Skin of body (tissue), 2 donors: ENCODE measurements around the gene TAS2R20. TPM values are rescaled to one million over a fixed set of nuclear protein-coding genes. Genes with fewer than 3 reads are reported as not detected.
"Not testable (repeated sequence)": the region's sequence is repeated elsewhere in the genome, so short reads cannot be mapped to it uniquely, and the experiment has no call there.

ENCODE experiments used
- DNase-seq: peaks from one replicate; lab custom pipeline; 2025; lab: John Stamatoyannopoulos, UW
- total RNA-seq: library from RNA; depleted of rRNA; stranded (reverse); fragments of >200 nt; gene quantifications from one replicate; pipeline ENCODE4 v1.2.3, GENCODE V29; 2014

The TAS2R20 gene
- total RNA-seq: 10.4 TPM

DNA sequence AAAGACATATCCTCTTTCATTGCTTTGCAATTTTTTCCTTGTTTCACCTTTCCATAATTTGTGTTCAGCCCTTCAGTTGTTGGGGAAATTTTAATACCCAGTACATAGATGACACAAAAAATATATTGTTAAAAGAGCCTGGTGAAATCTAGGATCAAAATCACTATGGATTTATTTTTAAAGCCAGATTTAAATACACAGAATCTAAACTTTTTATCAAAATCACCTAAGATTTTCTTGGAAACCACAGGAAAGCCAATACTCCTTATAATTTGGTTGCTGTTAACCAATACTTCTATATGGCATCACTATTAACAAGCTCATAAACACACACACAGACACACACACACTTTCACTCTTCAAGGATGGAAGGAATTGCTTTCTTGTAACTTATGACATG, at the start of gene TAS2R20:
TAS2R20 (minus strand) TSS at position 101 of the 400 bp plus-strand sequence. CDS start 429 bp downstream, outside the sequence.
- no peak for DNase-seq

- DNase-seq: not testable (repeated sequence)
Measured at GRCh38 chr12:11041366-11041765, 43.3 kb upstream of the TAS2R20 start.

DNA sequence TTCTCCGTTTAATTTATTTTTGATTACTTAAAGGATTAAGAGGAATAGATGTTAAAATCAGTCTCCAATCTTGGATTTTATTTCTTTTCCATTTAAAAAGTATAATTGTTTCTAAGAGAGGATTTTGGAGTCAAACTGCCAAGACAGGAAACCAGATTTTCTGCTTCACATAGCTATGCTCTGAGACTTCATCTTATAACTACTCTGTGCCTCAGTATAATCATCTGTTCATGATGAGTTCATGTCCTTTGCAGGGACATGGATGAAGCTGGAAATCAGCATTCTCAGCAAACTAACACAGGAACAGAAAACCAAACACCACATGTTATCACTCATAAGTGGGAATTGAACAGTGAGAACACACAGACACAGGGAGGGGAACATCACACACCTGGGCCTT, 42.1 kb upstream of the TAS2R20 start:
- no peak for DNase-seq

GRCh38 chr12:11039171-11039570, 41.1 kb upstream of the TAS2R20 start:
- DNase-seq: no peak

DNA sequence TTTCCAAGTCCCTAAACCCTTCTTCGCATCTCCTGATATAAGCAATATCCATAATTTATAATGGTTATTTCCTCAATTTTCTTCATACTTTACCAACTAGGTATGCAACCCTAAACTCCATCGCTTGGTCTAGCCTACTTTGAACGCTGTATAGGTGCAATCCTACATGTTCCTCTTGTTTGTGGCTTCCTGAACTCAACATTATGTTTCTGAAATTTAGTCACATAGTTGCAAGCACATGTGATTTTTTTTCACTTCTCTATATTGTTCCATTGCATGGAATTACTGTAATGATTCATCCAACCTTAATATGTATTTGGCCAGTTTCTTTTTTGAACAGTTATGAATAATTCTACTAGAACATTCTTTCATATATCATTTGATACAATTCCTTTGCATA, 35.9 kb upstream of the TAS2R20 start:
- not testable (repeated sequence) for DNase-seq

- DNase-seq: no peak
Measured at GRCh38 chr12:11031307-11031706, 33.2 kb upstream of the TAS2R20 start, which contains the start of gene TAS2R31. Gene TAS2R31, minus strand, starts transcription at chr12:11031407. Its CDS starts 72 bp downstream, at chr12:11031335.

DNA sequence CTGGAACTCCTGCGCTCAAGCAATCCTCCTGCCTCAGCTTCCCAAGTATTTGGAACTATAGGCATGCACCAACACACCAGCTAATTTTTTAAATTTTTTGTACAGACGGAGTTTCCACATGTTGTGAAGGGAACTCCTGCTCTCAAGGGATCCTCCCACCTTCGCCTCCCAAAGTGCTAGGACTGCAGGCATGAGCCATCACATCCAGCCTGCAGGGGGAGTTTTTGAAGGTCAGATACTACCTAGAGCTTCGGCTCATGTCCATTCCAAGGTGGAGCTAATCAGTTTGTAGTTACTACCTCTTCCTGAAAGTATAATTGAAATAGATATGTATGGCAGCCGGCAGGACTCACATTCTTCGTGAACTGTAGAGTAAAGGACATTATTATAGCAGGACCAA, 28.0 kb upstream of the TAS2R20 start:
- DNase-seq: no peak

GRCh38 chr12:11023387-11023786, 25.3 kb upstream of the TAS2R20 start:
- no peak for DNase-seq

DNA sequence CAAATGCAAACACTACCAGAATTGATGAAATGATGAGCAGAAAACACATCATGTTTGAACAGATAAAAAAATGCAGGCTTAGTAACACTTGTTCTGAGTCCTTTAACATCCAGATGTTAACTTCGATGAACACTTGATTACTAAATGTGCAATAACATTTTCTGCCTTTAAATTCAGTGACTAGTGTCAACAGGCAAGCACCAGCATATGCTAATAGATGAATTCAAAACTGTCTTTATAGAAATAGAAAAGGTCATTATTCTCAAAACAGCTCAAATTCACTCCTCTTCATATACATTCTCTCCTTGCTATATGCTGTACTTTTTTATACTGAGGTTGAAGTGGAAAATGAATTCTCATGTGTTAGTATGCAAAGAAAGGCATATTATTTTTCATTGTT, 24.4 kb upstream of the TAS2R20 start, which contains the start of gene TAS2R19:
TAS2R19 (minus strand) TSS at position 101 of the 400 bp plus-strand sequence; CDS start at position 52, 49 bp downstream.
- DNase-seq: no peak

DNA sequence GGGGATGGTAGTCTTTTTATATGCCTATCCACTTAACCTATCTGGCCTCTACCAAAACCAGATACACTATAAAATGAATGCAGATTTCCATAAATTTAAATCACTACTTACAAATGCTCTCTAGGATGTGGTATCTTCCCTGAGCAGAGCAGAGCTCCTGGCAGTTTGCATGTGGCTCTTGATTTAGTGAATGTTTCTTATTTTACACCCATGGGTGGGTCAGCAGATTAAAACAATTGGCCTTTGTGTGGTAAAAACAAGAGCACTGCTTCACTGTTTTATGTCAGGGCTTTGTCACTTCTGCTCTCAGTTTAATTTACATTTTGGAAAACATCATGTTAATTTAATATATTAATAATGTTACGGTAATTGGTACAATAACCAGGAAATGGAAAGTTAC, 18.8 kb upstream of the TAS2R20 start:
- no peak for DNase-seq

DNA sequence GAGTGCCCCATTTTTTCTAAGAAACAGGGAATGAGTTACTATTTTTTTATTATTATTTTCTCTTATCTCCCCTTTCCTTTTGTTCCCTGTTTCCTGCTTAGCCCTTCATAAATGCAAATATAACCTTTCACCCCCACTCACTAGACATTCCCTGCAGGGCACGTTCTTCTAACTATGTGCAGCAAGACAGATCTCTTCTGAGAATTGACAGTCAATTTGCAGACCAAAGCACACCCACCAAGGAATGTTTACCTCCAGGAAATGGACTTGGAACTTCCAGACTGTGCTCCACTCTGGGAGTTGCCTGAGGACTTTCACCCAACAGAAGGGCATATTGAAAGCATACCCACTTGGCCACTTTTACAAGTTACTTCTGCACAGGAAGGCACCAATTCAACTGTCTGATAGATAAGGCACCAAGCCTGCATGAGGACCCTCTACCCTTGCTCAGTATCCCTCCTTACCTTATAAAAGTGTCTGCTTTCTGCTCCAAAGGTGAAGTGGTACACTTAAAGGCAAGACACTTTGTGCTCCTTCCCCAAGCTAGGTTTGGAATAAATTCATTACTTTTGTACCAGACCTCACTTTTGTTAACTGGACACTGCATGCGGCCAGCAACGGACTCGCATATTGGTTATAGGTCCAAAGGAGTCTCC, 17.8 kb upstream of the TAS2R20 start:
- DNase-seq: no peak

- no peak for DNase-seq
Measured at GRCh38 chr12:11014234-11014633, 16.1 kb upstream of the TAS2R20 start.

GRCh38 chr12:11007608-11008007, 9.5 kb upstream of the TAS2R20 start:
- DNase-seq: no peak

DNA sequence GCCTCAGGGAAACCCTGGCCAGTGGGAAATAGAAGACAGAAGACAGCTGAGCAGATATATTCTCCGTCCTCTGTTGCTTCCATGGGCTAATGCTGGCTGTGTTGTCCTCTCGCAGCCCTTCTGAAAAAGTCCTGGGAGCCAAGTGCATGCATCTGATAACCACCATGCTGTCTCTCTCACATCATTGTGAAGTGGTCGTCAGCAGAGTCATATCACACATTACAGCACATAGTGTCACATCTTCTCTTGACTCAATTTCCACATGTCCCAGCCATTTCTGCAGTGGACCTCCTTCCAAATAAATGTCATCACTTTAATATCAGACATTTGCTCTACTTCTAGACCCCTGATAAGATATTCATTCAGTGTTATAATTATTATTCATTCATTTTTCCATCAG, 3.8 kb downstream of the TAS2R20 start:
- no peak for DNase-seq

- no peak for DNase-seq
Measured at GRCh38 chr12:10989107-10989506, 9.0 kb downstream of the TAS2R20 start.

GRCh38 chr12:10986812-10987211, 11.3 kb downstream of the TAS2R20 start, which contains the start of gene TAS2R50:
Gene TAS2R50, minus strand, starts transcription at chr12:10986912. Its CDS starts 52 bp downstream, at chr12:10986860.
- no peak for DNase-seq

GRCh38 chr12:10982244-10982643, 15.9 kb downstream of the TAS2R20 start:
- no peak for DNase-seq

GRCh38 chr12:10974965-10975364, 23.1 kb downstream of the TAS2R20 start:
- no peak for DNase-seq

GRCh38 chr12:10968765-10969456, 29.2 kb downstream of the TAS2R20 start:
- DNase-seq: no peak

- peak; percentile 17 for DNase-seq
Measured at GRCh38 chr12:10967409-10967808, 30.7 kb downstream of the TAS2R20 start.

DNA sequence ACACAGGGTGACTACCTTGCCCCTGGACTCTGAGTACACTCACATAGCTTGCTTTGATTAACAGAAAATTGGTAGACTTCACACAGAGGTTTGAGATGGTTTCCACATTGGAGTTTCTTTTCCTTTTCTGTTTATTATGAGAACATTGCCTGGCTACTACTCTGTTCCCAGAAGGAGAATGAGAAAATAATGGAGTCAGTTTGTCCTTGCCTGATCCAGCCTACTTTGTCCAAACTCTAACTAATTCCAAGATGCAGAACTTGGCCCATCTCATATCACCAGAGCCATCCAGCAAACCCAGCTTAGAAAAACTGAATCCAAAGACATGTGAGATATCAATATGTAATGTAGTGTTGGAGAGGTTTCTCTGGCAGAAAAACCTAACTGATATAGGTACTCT, 31.8 kb downstream of the TAS2R20 start:
- no peak for DNase-seq

GRCh38 chr12:10965476-10965875, 32.6 kb downstream of the TAS2R20 start:
- DNase-seq: no peak

DNA sequence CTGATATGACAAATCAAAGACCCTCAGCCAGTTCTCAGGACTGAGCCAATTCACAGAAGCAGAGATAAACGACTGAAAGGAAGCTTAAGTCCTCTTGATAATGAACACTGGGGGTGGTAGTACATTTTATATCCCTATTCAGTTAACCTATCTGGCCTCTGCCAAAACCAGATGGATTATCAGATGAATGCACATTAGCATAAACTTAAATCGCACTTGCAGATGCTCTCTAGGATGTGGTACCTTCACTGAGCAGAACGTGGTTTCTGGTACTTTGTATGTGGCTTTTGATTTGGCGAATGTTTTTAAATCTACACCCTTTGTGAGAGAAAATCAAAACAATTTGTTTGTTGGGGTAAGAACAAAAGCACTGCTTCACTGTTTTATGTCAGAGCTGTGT, 37.9 kb downstream of the TAS2R20 start:
- DNase-seq: no peak
